ENCODE data around the gene COG6.

DNA sequence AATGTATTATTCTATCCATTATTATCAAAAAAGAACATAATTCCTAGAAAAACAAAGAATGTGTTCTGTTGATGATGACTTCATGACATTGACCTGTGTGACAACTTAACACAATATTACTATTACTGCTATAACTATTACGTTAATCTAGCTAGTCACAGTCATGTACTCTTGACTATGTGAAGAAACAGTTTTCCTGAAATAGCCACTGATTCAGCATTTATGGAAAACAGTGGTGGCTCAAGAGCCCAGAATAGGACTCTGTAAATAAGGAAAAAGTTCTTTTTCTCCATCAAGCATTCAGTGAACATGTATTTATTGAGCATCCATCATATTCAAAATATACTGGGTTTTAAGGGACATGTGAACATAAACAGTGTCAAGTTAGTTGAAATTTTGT, 93.5 kb downstream of the COG6 start:
- TF ChIP-seq, protein P1, sequence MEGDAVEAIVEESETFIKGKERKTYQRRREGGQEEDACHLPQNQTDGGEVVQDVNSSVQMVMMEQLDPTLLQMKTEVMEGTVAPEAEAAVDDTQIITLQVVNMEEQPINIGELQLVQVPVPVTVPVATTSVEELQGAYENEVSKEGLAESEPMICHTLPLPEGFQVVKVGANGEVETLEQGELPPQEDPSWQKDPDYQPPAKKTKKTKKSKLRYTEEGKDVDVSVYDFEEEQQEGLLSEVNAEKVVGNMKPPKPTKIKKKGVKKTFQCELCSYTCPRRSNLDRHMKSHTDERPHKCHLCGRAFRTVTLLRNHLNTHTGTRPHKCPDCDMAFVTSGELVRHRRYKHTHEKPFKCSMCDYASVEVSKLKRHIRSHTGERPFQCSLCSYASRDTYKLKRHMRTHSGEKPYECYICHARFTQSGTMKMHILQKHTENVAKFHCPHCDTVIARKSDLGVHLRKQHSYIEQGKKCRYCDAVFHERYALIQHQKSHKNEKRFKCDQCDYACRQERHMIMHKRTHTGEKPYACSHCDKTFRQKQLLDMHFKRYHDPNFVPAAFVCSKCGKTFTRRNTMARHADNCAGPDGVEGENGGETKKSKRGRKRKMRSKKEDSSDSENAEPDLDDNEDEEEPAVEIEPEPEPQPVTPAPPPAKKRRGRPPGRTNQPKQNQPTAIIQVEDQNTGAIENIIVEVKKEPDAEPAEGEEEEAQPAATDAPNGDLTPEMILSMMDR (IDR thresholded peaks at IDR 0.05), result no peak
- TF ChIP-seq POLR2AphosphoS5 (IDR thresholded peaks at IDR 0.05; ENCODE audit: low read depth, low read length), result no peak
- no peak for TF ChIP-seq TCF7L2 (IDR thresholded peaks at IDR 0.05; ENCODE audit: low read depth, low read length)
- TF ChIP-seq, protein P2, sequence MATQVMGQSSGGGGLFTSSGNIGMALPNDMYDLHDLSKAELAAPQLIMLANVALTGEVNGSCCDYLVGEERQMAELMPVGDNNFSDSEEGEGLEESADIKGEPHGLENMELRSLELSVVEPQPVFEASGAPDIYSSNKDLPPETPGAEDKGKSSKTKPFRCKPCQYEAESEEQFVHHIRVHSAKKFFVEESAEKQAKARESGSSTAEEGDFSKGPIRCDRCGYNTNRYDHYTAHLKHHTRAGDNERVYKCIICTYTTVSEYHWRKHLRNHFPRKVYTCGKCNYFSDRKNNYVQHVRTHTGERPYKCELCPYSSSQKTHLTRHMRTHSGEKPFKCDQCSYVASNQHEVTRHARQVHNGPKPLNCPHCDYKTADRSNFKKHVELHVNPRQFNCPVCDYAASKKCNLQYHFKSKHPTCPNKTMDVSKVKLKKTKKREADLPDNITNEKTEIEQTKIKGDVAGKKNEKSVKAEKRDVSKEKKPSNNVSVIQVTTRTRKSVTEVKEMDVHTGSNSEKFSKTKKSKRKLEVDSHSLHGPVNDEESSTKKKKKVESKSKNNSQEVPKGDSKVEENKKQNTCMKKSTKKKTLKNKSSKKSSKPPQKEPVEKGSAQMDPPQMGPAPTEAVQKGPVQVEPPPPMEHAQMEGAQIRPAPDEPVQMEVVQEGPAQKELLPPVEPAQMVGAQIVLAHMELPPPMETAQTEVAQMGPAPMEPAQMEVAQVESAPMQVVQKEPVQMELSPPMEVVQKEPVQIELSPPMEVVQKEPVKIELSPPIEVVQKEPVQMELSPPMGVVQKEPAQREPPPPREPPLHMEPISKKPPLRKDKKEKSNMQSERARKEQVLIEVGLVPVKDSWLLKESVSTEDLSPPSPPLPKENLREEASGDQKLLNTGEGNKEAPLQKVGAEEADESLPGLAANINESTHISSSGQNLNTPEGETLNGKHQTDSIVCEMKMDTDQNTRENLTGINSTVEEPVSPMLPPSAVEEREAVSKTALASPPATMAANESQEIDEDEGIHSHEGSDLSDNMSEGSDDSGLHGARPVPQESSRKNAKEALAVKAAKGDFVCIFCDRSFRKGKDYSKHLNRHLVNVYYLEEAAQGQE (IDR thresholded peaks at IDR 0.05; ENCODE audit: insufficient read depth in 1 of 2, low read depth in 2 of 2, low read length in 1 of 2), result no peak

Data from Panc1 (cell line).